Activated T-cell treated with anti-CD3 and anti-CD28 coated beads for 48 hours (primary cell): ENCODE measurements around the gene ADGRV1.
"Not testable (repeated sequence)": the region's sequence is repeated elsewhere in the genome, so short reads cannot be mapped to it uniquely, and the experiment has no call there.

Experiments
- DNase-seq: peaks from one replicate; pipeline ENCODE4 v3.0.0-alpha.2; 2020; ENCODE audit warnings: low read depth

Gene ADGRV1

GRCh38 chr5:90741022-90741564, 182.5 kb downstream of the ADGRV1 start:
- DNase-seq: no peak

- DNase-seq: no peak
Observed at GRCh38 chr5:90746119-90746518, 187.5 kb downstream of the ADGRV1 start.

GRCh38 chr5:90747175-90747574, 188.6 kb downstream of the ADGRV1 start:
- DNase-seq: no peak

GRCh38 chr5:90747693-90748092, 189.1 kb downstream of the ADGRV1 start:
- no peak for DNase-seq

GRCh38 chr5:90759119-90759518, 200.5 kb downstream of the ADGRV1 start:
- no peak for DNase-seq

GRCh38 chr5:90767710-90768109, 209.1 kb downstream of the ADGRV1 start:
- no peak for DNase-seq

GRCh38 chr5:90770006-90770541, 211.5 kb downstream of the ADGRV1 start:
- DNase-seq: not testable (repeated sequence)

- DNase-seq: no peak
Observed at GRCh38 chr5:90777959-90778358, 219.4 kb downstream of the ADGRV1 start.

GRCh38 chr5:90783460-90784333, 225.1 kb downstream of the ADGRV1 start:
- DNase-seq: peak; percentile 46

- no peak for DNase-seq
Observed at GRCh38 chr5:90786756-90787155, 228.2 kb downstream of the ADGRV1 start.

- no peak for DNase-seq
Observed at GRCh38 chr5:90792725-90793124, 234.1 kb downstream of the ADGRV1 start.

GRCh38 chr5:90793183-90793582, 234.6 kb downstream of the ADGRV1 start:
- no peak for DNase-seq

- not testable (repeated sequence) for DNase-seq
Observed at GRCh38 chr5:90796919-90797318, 238.3 kb downstream of the ADGRV1 start.

GRCh38 chr5:90800082-90800481, 241.5 kb downstream of the ADGRV1 start:
- DNase-seq: not testable (repeated sequence)

- not testable (repeated sequence) for DNase-seq
Observed at GRCh38 chr5:90800515-90800914, 241.9 kb downstream of the ADGRV1 start.

GRCh38 chr5:90802474-90803317, 244.1 kb downstream of the ADGRV1 start:
- DNase-seq: no peak

- no peak for DNase-seq
Observed at GRCh38 chr5:90803381-90803780, 244.8 kb downstream of the ADGRV1 start.

GRCh38 chr5:90803876-90804275, 245.3 kb downstream of the ADGRV1 start:
- DNase-seq: no peak

GRCh38 chr5:90807496-90807895, 248.9 kb downstream of the ADGRV1 start:
- no peak for DNase-seq

GRCh38 chr5:90809311-90810056, 250.9 kb downstream of the ADGRV1 start:
- DNase-seq: no peak

GRCh38 chr5:90810211-90810610, 251.6 kb downstream of the ADGRV1 start:
- no peak for DNase-seq

- no peak for DNase-seq
Observed at GRCh38 chr5:90813392-90813791, 254.8 kb downstream of the ADGRV1 start.
